Stomach (tissue), 9 donors: Measurements from ENCODE around the gene ALOX5AP. TPM values are rescaled to one million over a fixed set of nuclear protein-coding genes. Genes with fewer than 3 reads are reported as not detected.

ENCODE experiments used
- DNase-seq, 2 donors: peaks; one replicate each; pipeline versions ENCODE4 v3.0.0 to v3.0.0-alpha.2; 2013 to 2019
- H3K27ac ChIP-seq, 5 donors: fragments of 200-600 bp in 4 of 5; sonication (generic) in 4 of 5; one replicate each; pipeline ENCODE4 v1.5.1; 2013 to 2019; ENCODE audit warnings: mild to moderate bottlenecking in 1 of 5, moderate library complexity in 1 of 5
- H3K27me3 ChIP-seq, 3 donors: fragments of 200-600 bp; sonication (generic); one replicate each; pipeline ENCODE4 v1.5.1; 2017 to 2019; ENCODE audit warnings: mixed run types in 1 of 3
- H3K36me3 ChIP-seq, 4 donors: fragments of 200-600 bp; sonication (generic); 1 replicate in 3 of 4; 2 replicates in 1 of 4; pipeline ENCODE4 v1.5.1; 2016 to 2019
- H3K4me1 ChIP-seq, 4 donors: fragments of 200-600 bp; sonication (generic); one replicate each; pipeline ENCODE4 v1.5.1; 2016 to 2019
- H3K4me3 ChIP-seq, 4 donors: fragments of 200-600 bp; sonication (generic) in 3 of 4; one replicate each; pipeline ENCODE4 v1.5.1; 2016 to 2019; ENCODE audit warnings: mild to moderate bottlenecking in 1 of 4
- H3K9me3 ChIP-seq, 4 donors: fragments of 200-600 bp; sonication (generic); one replicate each; pipeline ENCODE4 v1.5.1; 2016 to 2019
- CTCF ChIP-seq, 7 experiments: fragments of 450-650 bp in 4 of 7; fragments of 200-600 bp in 3 of 7; sonication (generic) in 3 of 7; IDR thresholded peaks; one replicate each; pipeline ENCODE4 v1.5.1; 2016 to 2019; ENCODE audit warnings: antibody characterized with exemption in 7 of 7, control low read depth in 2 of 7, mild to moderate bottlenecking in 1 of 7
- EP300 ChIP-seq: sonication (generic); formaldehyde crosslinking; IDR thresholded peaks from one replicate; pipeline ENCODE4 v1.6.1; 2017; ENCODE audit warnings: antibody characterized with exemption
- POLR2A ChIP-seq, 4 donors: fragments of 450-650 bp; IDR thresholded peaks; one replicate each; pipeline ENCODE4 v1.6.1; 2016; ENCODE audit warnings: antibody characterized with exemption in 4 of 4, control low read depth in 2 of 4, mild to moderate bottlenecking in 1 of 4, moderate library complexity in 1 of 4
- POLR2AphosphoS5 ChIP-seq, 3 donors: sonication (generic); formaldehyde crosslinking; IDR thresholded peaks; one replicate each; pipeline ENCODE4 v1.6.1; 2016; ENCODE audit warnings: antibody characterized with exemption in 3 of 3
- WGBS, 5 donors: extraction: QIAGEN DNeasy Blood & Tissue Kit in 3 of 5; methylation state at CpG; one replicate each; pipeline versions ENCODE4 v1.1.5 to v1.1.7; 2013 to 2018; 5-methylcytosine and 5-hydroxymethylcytosine counted together
- intact Hi-C: fragments of 100-400 bp; cut with DNase I; formaldehyde crosslinking; loops from one replicate; pipeline ENCODE4 v1.15.1; 2023; ENCODE audit warnings: low total_unique reads
- polyA plus RNA-seq, 3 donors: library from polyadenylated mRNA; stranded (reverse); fragments of 200-250 nt; gene quantifications; one replicate each; pipeline ENCODE4 v1.2.3, GENCODE V29; 2013
- total RNA-seq, 5 donors: library from RNA; depleted of rRNA; stranded (reverse); fragments of >200 nt; gene quantifications; one replicate each; pipeline versions ENCODE4 v1.1.0 to v1.2.3, GENCODE V29; 2014 to 2016
- donor health status: healthy with polysubstance abuse.
- donor health status: Bipolar disorder and iron deficiency.
- donor health status: healthy.

The ALOX5AP gene
- total and polyA plus RNA-seq, 8 donors: 1.3 to 36.4 (median 7.7) TPM

GRCh38 chr13:30743319-30744055, 8.1 kb downstream of the ALOX5AP start:
- H3K27me3 ChIP-seq: no peaks in the 10 kb centered on the region
- peaks cover 22 to 81% (median 29%) of the 10 kb centered on the region in 4 donors for H3K4me1 ChIP-seq
- peak overlapping the region; percentile 74 to 84 (median 79) for H3K27ac ChIP-seq
- intact Hi-C loops: no loop called here
- H3K4me3 ChIP-seq: no peak overlapping the region
- DNase-seq: peak; percentile 29 to 62
- WGBS, 5 donors: 37 to 52% (median 50%) methylated on average over 4 of the region's 4 CpGs
- no peaks in the 10 kb centered on the region for H3K9me3 ChIP-seq
- no peaks in the 10 kb centered on the region for H3K36me3 ChIP-seq
- TF ChIP-seq POLR2A (IDR thresholded peaks at IDR 0.05) (no peak), POLR2AphosphoS5 (IDR thresholded peaks at IDR 0.05) (peak; percentile 47 to 81 (median 54)), EP300 (peak; percentile 14), CTCF (IDR thresholded peaks at IDR 0.05) (no peak)

GRCh38 chr13:30744056-30744680, 8.8 kb downstream of the ALOX5AP start:
- 58 to 73% (median 63%) methylated on average over 7 of the region's 7 CpGs for WGBS, 5 donors
- no peaks in the 10 kb centered on the region for H3K27me3 ChIP-seq
- peak overlapping the region; percentile 74 to 84 (median 79) for H3K27ac ChIP-seq
- H3K4me3 ChIP-seq: no peak overlapping the region
- no peaks in the 10 kb centered on the region for H3K9me3 ChIP-seq
- intact Hi-C loops: no loop called here
- TF ChIP-seq POLR2A (IDR thresholded peaks at IDR 0.05) (no peak), POLR2AphosphoS5 (IDR thresholded peaks at IDR 0.05) (peak in 1 of 3 donors; percentile 31)
- peak; percentile 56 to 73 for DNase-seq
- H3K36me3 ChIP-seq: no peaks in the 10 kb centered on the region
- H3K4me1 ChIP-seq: peaks cover 22 to 74% (median 29%) of the 10 kb centered on the region in 4 donors

- Histone ChIP-seq H3K9me3 (no peaks in the 10 kb centered on the region), H3K4me3 (no peak overlapping the region), H3K4me1 (peaks cover 22 to 73% (median 29%) of the 10 kb centered on the region in 4 donors), H3K27ac (peak overlapping the region; percentile 74 to 84 (median 79)), H3K27me3 (no peaks in the 10 kb centered on the region), H3K36me3 (no peaks in the 10 kb centered on the region)
- WGBS, 5 donors: 81 to 91% (median 87%) methylated on average over 4 of the region's 4 CpGs
- DNase-seq: no peak
- no peak for TF ChIP-seq EP300
- TF ChIP-seq POLR2AphosphoS5 (IDR thresholded peaks at IDR 0.05): no peak
- no peak for TF ChIP-seq CTCF (IDR thresholded peaks at IDR 0.05)
- no peak for TF ChIP-seq POLR2A (IDR thresholded peaks at IDR 0.05)
- intact Hi-C loops: no loop called here
Measured at GRCh38 chr13:30744681-30745077, 9.3 kb downstream of the ALOX5AP start.

GRCh38 chr13:30745906-30746686, 10.8 kb downstream of the ALOX5AP start:
- Histone ChIP-seq H3K4me3 (no peak overlapping the region), H3K27me3 (no peaks in the 10 kb centered on the region), H3K36me3 (no peaks in the 10 kb centered on the region), H3K4me1 (peaks cover 19 to 67% (median 27%) of the 10 kb centered on the region in 4 donors), H3K27ac (peak overlapping the region; percentile 10 to 79 (median 45)), H3K9me3 (no peaks in the 10 kb centered on the region)
- TF ChIP-seq EP300 (no peak), CTCF (IDR thresholded peaks at IDR 0.05) (no peak), POLR2AphosphoS5 (IDR thresholded peaks at IDR 0.05) (no peak), POLR2A (IDR thresholded peaks at IDR 0.05) (no peak)
- DNase-seq: peak in 1 of 2 donors; percentile 53
- intact Hi-C loops: no loop called here
- 44 to 62% (median 50%) methylated on average over 9 of the region's 9 CpGs for WGBS, 5 donors
